Measurements from ENCODE around the gene TFCP2L1. TPM values are rescaled to one million over a fixed set of nuclear protein-coding genes. Genes with fewer than 3 reads are reported as not detected.

Gene TFCP2L1
- total and polyA plus RNA-seq, 7 donors: 0.14 to 1.8 (median 0.53) TPM

DNA sequence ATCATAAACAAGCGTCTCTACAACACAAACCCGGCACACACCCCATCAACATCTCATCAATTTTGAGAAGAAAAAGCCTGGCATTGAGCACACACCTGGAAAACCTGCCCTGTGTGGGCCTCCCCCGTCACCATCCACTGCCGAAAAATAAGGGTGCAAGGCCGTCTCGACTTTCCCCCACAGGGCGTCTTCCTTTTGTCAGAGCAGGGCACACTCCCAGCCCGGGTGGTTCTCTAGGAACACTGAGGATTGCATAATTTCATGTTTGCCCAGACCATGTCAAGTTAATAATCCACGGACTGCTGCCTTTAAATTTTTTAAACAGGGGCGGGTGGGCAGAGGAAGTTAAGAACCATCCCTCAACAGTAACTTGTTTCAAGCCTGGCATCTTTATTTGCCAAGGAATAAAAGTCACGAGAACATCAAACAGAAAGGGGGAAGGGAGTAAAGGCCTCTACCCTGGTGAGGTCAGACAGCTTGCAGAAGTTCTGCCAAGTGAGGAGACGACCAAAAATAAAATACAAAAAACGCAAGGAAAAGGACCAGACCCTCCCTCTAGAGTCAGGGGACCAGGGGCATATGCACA lies 2.1 kb downstream of the TFCP2L1 start:
- 57 to 79% (median 60%) methylated on average over 13 of the region's 13 CpGs for WGBS, 3 donors

DNA sequence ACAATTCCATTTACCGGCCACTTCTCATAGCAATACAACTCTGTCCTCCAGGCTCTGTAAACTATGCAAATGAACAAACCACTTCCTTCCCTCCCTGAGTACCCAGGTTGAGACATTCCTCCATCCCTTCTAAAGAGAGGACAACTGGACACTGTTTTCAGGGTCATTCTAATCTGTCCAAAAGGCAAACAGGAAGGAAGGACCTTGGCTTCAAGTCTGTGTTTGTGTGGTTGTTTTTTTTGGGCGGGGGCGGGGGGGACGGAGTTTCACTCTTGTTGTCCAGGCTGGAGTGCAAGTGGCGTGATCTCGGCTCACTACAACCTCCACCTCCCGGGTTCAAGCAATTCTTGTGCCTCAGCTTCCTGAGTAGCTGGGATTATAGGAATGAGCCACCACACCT lies 3.3 kb downstream of the TFCP2L1 start:
- Histone ChIP-seq H3K4me3 (no peak overlapping the region), H3K36me3 (ENCODE audit: insufficient read depth in 1 of 2, low read depth in 1 of 2) (no peaks in the 10 kb centered on the region), H3K4me1 (peaks cover 6% of the 10 kb centered on the region), H3K9me3 (no peaks in the 10 kb centered on the region), H3K27me3 (ENCODE audit: insufficient read depth in 3 of 3, low read length in 2 of 3) (peaks cover 0 to 36% (median 12%) of the 10 kb centered on the region in 3 donors), H3K27ac (no peak overlapping the region)
- ATAC-seq (no peak), DNase-seq (no peak)
- WGBS, 3 donors: 68 to 84% (median 81%) methylated on average over 7 of the region's 7 CpGs
- TF ChIP-seq, protein P1, sequence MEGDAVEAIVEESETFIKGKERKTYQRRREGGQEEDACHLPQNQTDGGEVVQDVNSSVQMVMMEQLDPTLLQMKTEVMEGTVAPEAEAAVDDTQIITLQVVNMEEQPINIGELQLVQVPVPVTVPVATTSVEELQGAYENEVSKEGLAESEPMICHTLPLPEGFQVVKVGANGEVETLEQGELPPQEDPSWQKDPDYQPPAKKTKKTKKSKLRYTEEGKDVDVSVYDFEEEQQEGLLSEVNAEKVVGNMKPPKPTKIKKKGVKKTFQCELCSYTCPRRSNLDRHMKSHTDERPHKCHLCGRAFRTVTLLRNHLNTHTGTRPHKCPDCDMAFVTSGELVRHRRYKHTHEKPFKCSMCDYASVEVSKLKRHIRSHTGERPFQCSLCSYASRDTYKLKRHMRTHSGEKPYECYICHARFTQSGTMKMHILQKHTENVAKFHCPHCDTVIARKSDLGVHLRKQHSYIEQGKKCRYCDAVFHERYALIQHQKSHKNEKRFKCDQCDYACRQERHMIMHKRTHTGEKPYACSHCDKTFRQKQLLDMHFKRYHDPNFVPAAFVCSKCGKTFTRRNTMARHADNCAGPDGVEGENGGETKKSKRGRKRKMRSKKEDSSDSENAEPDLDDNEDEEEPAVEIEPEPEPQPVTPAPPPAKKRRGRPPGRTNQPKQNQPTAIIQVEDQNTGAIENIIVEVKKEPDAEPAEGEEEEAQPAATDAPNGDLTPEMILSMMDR (IDR thresholded peaks at IDR 0.05): no peak
- intact Hi-C loops (cut with DNase I): no loop called here

More for the DNA sequence above, 2.1 kb downstream of the TFCP2L1 start:
- intact Hi-C loops (cut with DNase I): no loop called here
- H3K9me3 ChIP-seq: no peaks in the 10 kb centered on the region
- H3K27me3 ChIP-seq (ENCODE audit: insufficient read depth in 3 of 3, low read length in 2 of 3): peaks cover 0 to 36% (median 12%) of the 10 kb centered on the region in 3 donors
- H3K36me3 ChIP-seq (ENCODE audit: insufficient read depth in 1 of 2, low read depth in 1 of 2): no peaks in the 10 kb centered on the region
- no peak overlapping the region for H3K4me3 ChIP-seq
- peaks cover 6% of the 10 kb centered on the region for H3K4me1 ChIP-seq
- ATAC-seq (no peak), DNase-seq (no peak)
- no peak overlapping the region for H3K27ac ChIP-seq
- TF ChIP-seq, protein P1 (IDR thresholded peaks at IDR 0.05): no peak

DNA sequence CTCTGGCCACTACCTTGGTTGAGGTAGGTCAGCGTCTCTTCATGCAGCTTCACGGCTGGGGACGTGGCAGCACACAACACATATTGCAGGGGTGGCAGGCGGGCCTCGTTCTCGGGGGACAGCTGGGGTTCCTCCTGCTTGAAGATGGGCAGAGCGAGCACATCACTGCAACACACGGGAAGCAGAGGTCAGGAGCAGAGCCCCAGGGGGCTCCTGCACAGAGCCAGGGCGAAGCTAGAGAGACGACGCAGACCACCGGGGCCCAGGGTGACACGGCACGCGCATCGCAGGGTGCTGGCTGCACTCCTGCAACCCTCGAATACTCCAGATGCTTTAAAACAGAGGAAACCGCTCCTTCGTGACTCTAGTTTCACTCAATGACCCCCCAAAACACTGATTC lies 3.9 kb downstream of the TFCP2L1 start:
- Histone ChIP-seq H3K4me3 (no peak overlapping the region), H3K9me3 (no peaks in the 10 kb centered on the region), H3K4me1 (peaks cover 6% of the 10 kb centered on the region), H3K27me3 (ENCODE audit: insufficient read depth in 3 of 3, low read length in 2 of 3) (peaks cover 0 to 36% (median 12%) of the 10 kb centered on the region in 3 donors), H3K27ac (no peak overlapping the region), H3K36me3 (ENCODE audit: insufficient read depth in 1 of 2, low read depth in 1 of 2) (no peaks in the 10 kb centered on the region)
- WGBS, 3 donors: 89 to 93% (median 92%) methylated on average over 19 of the region's 19 CpGs
- no peak for ATAC-seq
- DNase-seq: no peak
- TF ChIP-seq, protein P1 (IDR thresholded peaks at IDR 0.05): no peak
- intact Hi-C loops (cut with DNase I): no loop called here

DNA sequence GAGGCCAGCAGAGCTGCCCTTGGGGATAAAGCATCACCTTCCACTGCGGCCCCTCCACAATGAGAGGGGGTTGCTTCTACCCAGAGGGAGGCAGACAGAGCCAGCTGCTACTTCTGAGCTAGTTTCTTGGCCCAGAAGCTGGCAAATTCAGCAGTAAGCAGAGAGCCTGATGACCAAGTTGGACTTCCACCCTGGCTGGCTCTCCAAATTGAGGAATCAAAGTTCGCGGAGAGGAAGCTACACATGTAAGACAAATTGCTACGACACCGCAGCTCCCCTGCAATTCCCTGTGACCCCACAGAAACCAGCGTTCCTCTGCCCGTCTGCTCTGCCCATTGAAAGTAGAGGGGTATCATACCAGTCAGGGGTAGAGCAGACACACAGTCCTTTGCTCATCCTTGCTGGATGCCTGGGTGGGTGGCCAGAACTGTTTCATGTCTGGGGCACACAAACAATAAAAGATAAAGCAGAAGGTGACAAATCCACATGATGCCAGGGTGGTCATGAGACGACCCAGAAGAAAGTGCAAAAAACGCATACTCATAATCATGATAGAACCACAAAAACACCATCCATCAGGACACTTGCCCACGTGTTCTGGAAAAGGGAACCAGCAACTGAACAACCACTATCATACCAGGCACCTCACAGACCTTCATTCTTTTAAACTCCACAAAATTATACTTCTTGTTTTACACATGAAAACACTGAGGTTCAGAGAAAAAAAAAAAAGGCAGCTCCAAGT lies 5.4 kb downstream of the TFCP2L1 start:
- ATAC-seq (no peak), DNase-seq (no peak)
- Histone ChIP-seq H3K4me3 (no peak overlapping the region), H3K9me3 (no peaks in the 10 kb centered on the region), H3K36me3 (ENCODE audit: insufficient read depth in 1 of 2, low read depth in 1 of 2) (no peaks in the 10 kb centered on the region), H3K4me1 (peaks cover 5% of the 10 kb centered on the region), H3K27ac (no peak overlapping the region), H3K27me3 (ENCODE audit: insufficient read depth in 3 of 3, low read length in 2 of 3) (peaks cover 0 to 21% (median 7%) of the 10 kb centered on the region in 3 donors)
- WGBS, 3 donors: 70 to 76% (median 70%) methylated on average over 10 of the region's 10 CpGs
- intact Hi-C loops (cut with DNase I): no loop called here
- TF ChIP-seq, protein P1 (IDR thresholded peaks at IDR 0.05): no peak

Measured in psoas muscle (tissue), 8 donors.